Stimulated activated CD4-positive, alpha-beta T cell treated with anti-CD3 and anti-CD28 coated beads, Interleukin-15, amount 100 ng/mL, for 24 hours (primary cell): Measurements from ENCODE around the gene SCO1.

Source experiments
- DNase-seq: peaks from one replicate; pipeline ENCODE4 v3.0.0-alpha.2; 2020

The SCO1 gene

GRCh38 chr17:10649602-10650001 is 47.7 kb downstream of the SCO1 start:
- no peak for DNase-seq

GRCh38 chr17:10648956-10649355 is 48.4 kb downstream of the SCO1 start:
- no peak for DNase-seq

GRCh38 chr17:10648381-10648780 is 49.0 kb downstream of the SCO1 start:
- DNase-seq = no peak

GRCh38 chr17:10646392-10646990 is 50.8 kb downstream of the SCO1 start:
- peak; percentile 83 for DNase-seq

- DNase-seq = no peak
Observed at GRCh38 chr17:10640475-10640874, 56.9 kb downstream of the SCO1 start.

- no peak for DNase-seq
Observed at GRCh38 chr17:10638151-10638550, 59.2 kb downstream of the SCO1 start.

- no peak for DNase-seq
Observed at GRCh38 chr17:10635290-10635689, 62.0 kb downstream of the SCO1 start.

GRCh38 chr17:10633738-10634379 is 63.5 kb downstream of the SCO1 start:
- DNase-seq = peak; percentile 15

GRCh38 chr17:10631701-10632100 is 65.6 kb downstream of the SCO1 start:
- no peak for DNase-seq

- DNase-seq = peak; percentile 32
Observed at GRCh38 chr17:10631048-10631700, 66.2 kb downstream of the SCO1 start.

GRCh38 chr17:10629706-10630105 is 67.6 kb downstream of the SCO1 start:
- no peak for DNase-seq

GRCh38 chr17:10628756-10629155 is 68.6 kb downstream of the SCO1 start:
- DNase-seq = peak; percentile 19

GRCh38 chr17:10626390-10626789 is 70.9 kb downstream of the SCO1 start:
- no peak for DNase-seq

- DNase-seq = no peak
Observed at GRCh38 chr17:10624969-10625368, 72.4 kb downstream of the SCO1 start.

- no peak for DNase-seq
Observed at GRCh38 chr17:10623737-10624338, 73.5 kb downstream of the SCO1 start.

GRCh38 chr17:10622617-10623485 is 74.5 kb downstream of the SCO1 start:
- DNase-seq = no peak
